GM12874 (cell line): ENCODE data around the gene GMDS.

Experiments
- CTCF ChIP-seq: IDR thresholded peaks from 2 replicates; pipeline ENCODE4 v1.5.1; 2011; ENCODE audit warnings: low read depth, mild to moderate bottlenecking, control low read depth, low read length, moderate library complexity; ENCODE audit not compliant: insufficient read depth

GMDS gene

GRCh38 chr6:1702580-1703051 is 542.8 kb downstream of the GMDS start:
- TF ChIP-seq CTCF = no peak

GRCh38 chr6:1701668-1702353 is 543.6 kb downstream of the GMDS start:
- no peak for TF ChIP-seq CTCF

DNA sequence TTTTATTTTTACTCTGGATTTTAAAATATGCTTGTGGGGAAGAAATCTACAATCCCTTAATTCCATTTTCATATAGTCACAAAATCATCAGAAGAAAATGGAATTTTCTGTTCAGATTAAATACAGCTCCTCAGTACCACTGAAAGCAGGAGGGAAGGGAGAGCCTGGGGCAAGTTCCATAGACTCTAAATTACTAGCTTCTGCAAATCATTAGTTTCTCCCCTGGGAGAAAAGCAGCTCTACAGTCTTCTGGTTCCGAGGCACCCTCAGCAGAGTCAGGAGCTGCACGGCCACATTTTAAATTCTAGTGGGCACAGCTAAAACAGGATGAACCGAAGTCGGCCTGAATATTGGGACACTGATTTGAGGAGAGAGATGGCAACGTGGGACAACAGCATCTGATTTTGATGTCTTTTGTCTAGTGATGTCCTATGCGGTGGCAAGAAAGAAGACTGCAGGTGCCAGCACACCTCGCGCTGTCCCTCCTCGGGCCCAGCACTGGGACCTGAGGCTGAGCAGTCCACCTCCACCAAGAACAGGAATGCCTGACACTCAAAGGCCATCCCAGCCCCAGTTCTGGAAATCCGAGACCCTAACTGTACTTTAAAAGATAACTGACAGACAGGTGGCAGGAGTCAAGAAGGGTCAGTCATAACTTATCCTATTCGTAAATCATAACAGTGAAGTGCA is 545.0 kb downstream of the GMDS start:
- TF ChIP-seq CTCF = no peak

GRCh38 chr6:1698527-1698926 is 546.9 kb downstream of the GMDS start:
- TF ChIP-seq CTCF = no peak

DNA sequence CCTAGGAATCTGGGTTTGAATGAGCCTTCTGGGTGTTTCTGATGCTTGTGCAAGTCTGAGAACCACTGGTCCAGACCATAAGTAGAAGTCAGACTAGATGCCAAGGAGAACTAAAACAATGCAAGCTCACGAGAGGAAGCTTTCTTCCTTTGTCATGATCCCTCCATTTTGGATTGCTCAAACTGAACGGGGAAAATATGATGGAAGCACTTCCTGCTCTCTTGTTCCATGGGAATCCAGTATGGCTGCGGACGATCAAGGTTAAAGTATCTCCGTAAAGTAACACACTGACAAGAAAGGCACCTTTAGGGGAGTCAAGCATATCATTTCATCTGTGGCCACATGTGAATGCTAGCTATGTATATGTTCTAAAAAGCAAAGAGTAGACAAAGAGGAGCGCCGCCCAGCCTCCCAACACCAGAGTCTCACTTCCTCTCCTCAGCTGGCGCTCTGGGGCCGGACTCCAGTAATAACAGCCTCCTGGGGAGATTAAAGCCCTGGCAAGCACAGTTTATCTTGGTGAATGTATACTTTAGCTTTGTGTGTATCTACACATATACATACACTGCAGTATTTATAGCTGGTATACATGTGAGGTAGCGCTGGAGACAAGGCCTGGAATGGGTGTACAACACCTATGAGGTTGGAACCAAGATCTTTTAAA is 547.6 kb downstream of the GMDS start:
- TF ChIP-seq CTCF = no peak

- no peak for TF ChIP-seq CTCF
Measured at GRCh38 chr6:1696463-1696850, 548.9 kb downstream of the GMDS start.
